HG03565 (cell line): ENCODE measurements around the gene SLC8A3.

ENCODE experiments used
- ATAC-seq: cut with Tn5 transposase; IDR thresholded peaks from one replicate; pipeline ENCODE4 v1.9.1; 2021; ENCODE audit warnings: mild to moderate bottlenecking, moderate library complexity; ENCODE audit not compliant: unreplicated experiment

The SLC8A3 gene

GRCh38 chr14:70002589-70003346, 186.0 kb downstream of the SLC8A3 start:
- ATAC-seq, result no peak

GRCh38 chr14:70000601-70001000, 188.2 kb downstream of the SLC8A3 start:
- no peak for ATAC-seq

- no peak for ATAC-seq
Observed at GRCh38 chr14:69999261-69999674, 189.5 kb downstream of the SLC8A3 start.

- ATAC-seq, result no peak
Observed at GRCh38 chr14:69997849-69998248, 190.9 kb downstream of the SLC8A3 start.

GRCh38 chr14:69996216-69996615, 192.5 kb downstream of the SLC8A3 start:
- no peak for ATAC-seq
